ENCODE results near the gene DHRS7C.
"Not testable (repeated sequence)": the region's sequence is repeated elsewhere in the genome, so short reads cannot be mapped to it uniquely, and the experiment has no call there.

The DHRS7C gene

GRCh38 chr17:9792181-9792840, 919 bp upstream of the DHRS7C start:
- H3K27me3 Mint-ChIP-seq: peaks cover 6% of the 10 kb centered on the region
- no peaks in the 10 kb centered on the region for H3K9me3 Mint-ChIP-seq (ENCODE audit: low read depth)
- no peaks in the 10 kb centered on the region for H3K36me3 Mint-ChIP-seq
- H3K4me3 Mint-ChIP-seq: no peak overlapping the region
- no peak overlapping the region for H3K27ac Mint-ChIP-seq
- H3K4me1 Mint-ChIP-seq (ENCODE audit: low read depth): no peaks in the 10 kb centered on the region

GRCh38 chr17:9790316-9790715, 1.1 kb downstream of the DHRS7C start:
- H3K4me1 Mint-ChIP-seq (ENCODE audit: low read depth): no peaks in the 10 kb centered on the region
- H3K4me3 Mint-ChIP-seq: no peak overlapping the region
- H3K36me3 Mint-ChIP-seq: no peaks in the 10 kb centered on the region
- peaks cover 3% of the 10 kb centered on the region for H3K27me3 Mint-ChIP-seq
- no peak overlapping the region for H3K27ac Mint-ChIP-seq
- H3K9me3 Mint-ChIP-seq (ENCODE audit: low read depth): no peaks in the 10 kb centered on the region

- Mint-ChIP-seq H3K9me3 (ENCODE audit: low read depth) (no peaks in the 10 kb centered on the region), H3K4me1 (ENCODE audit: low read depth) (no peaks in the 10 kb centered on the region), H3K27me3 (peaks cover 3% of the 10 kb centered on the region), H3K4me3 (no peak overlapping the region), H3K27ac (no peak overlapping the region), H3K36me3 (no peaks in the 10 kb centered on the region)
Measured at GRCh38 chr17:9788601-9789000, 2.8 kb downstream of the DHRS7C start.

GRCh38 chr17:9784544-9784943, 6.8 kb downstream of the DHRS7C start:
- Mint-ChIP-seq H3K4me1 (ENCODE audit: low read depth) (no peaks in the 10 kb centered on the region), H3K4me3 (no peak overlapping the region)

DNA sequence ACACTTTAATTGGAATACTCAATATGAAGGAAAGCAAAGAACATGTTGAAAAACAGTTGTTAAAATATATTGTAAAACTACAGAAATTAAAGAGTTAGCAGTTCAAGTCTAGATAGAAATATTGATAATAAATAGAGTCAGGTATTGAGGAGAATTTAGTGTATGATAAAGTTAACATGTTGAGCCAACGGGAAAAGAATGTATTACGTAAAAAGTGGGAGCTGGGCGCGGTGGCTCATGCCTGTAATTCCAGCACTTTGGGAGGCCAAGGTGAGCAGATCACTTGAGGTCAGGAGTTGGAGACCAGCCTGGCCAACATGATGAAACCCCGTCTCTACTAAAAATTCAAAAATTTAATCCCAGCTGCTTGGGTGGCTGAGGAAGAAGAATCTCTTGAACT, 7.9 kb downstream of the DHRS7C start:
- H3K4me3 Mint-ChIP-seq; H3K9me3 Mint-ChIP-seq (ENCODE audit: low read depth); H3K27ac Mint-ChIP-seq; H3K27me3 Mint-ChIP-seq; H3K36me3 Mint-ChIP-seq; H3K4me1 Mint-ChIP-seq (ENCODE audit: low read depth): not testable (repeated sequence)

More at GRCh38 chr17:9784544-9784943, 6.8 kb downstream of the DHRS7C start:
- Mint-ChIP-seq H3K27me3 (peaks cover 10% of the 10 kb centered on the region), H3K27ac (no peak overlapping the region), H3K36me3 (no peaks in the 10 kb centered on the region), H3K9me3 (ENCODE audit: low read depth) (no peaks in the 10 kb centered on the region)

- H3K27me3 Mint-ChIP-seq: peaks cover 7% of the 10 kb centered on the region
- no peaks in the 10 kb centered on the region for H3K36me3 Mint-ChIP-seq
- no peaks in the 10 kb centered on the region for H3K4me1 Mint-ChIP-seq (ENCODE audit: low read depth)
- H3K9me3 Mint-ChIP-seq (ENCODE audit: low read depth): no peaks in the 10 kb centered on the region
- no peak overlapping the region for H3K4me3 Mint-ChIP-seq
- no peak overlapping the region for H3K27ac Mint-ChIP-seq
Measured at GRCh38 chr17:9783050-9783449, 8.3 kb downstream of the DHRS7C start.

GRCh38 chr17:9780552-9780951, 10.8 kb downstream of the DHRS7C start:
- H3K27ac Mint-ChIP-seq: no peak overlapping the region
- no peaks in the 10 kb centered on the region for H3K9me3 Mint-ChIP-seq (ENCODE audit: low read depth)
- H3K36me3 Mint-ChIP-seq: no peaks in the 10 kb centered on the region
- H3K27me3 Mint-ChIP-seq: peaks cover 13% of the 10 kb centered on the region
- no peak overlapping the region for H3K4me3 Mint-ChIP-seq
- H3K4me1 Mint-ChIP-seq (ENCODE audit: low read depth): no peaks in the 10 kb centered on the region

DNA sequence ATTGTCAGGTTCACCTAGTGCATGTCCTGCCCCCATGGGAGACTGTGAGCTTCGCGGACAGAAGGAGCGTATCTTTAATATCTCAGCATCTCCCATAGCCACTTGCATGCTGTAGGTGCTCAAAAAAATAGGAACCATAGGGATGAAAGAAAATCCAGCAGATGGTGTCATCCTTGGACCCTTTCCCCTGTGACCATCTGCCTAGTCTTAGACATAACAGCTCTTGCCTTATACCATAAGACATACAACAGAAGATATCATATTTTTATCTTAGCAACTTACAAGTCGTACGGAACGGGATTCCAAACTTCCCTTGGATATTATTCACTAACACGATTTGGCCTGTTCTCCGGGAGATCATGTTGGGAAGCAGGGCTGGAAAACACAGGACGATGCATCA, 14.5 kb downstream of the DHRS7C start:
- no peak overlapping the region for H3K27ac Mint-ChIP-seq
- H3K4me3 Mint-ChIP-seq: no peak overlapping the region
- no peaks in the 10 kb centered on the region for H3K4me1 Mint-ChIP-seq (ENCODE audit: low read depth)
- H3K36me3 Mint-ChIP-seq: no peaks in the 10 kb centered on the region
- H3K9me3 Mint-ChIP-seq (ENCODE audit: low read depth): no peaks in the 10 kb centered on the region
- peaks cover 6% of the 10 kb centered on the region for H3K27me3 Mint-ChIP-seq

DNA sequence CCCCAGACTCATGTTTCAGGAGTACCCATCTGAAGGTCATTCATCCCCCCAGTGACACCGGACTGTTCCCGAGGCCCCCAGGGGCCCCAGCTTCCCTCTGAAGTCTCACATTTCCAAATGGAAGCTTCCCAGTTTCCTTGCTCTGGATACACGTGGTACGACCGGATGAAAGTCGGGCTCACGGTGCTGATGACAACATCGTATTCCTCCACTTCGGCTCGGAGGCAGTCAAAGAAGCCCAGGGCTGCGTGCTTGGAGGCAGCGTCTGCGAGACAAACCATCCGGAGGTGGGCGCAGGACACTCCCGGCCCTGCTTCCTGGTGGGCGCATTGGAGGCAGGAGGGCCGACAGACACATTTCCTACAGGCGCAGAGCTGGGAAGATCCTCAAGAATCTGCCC, 18.7 kb downstream of the DHRS7C start:
- no peaks in the 10 kb centered on the region for H3K9me3 Mint-ChIP-seq (ENCODE audit: low read depth)
- H3K27me3 Mint-ChIP-seq: peaks cover 5% of the 10 kb centered on the region
- no peaks in the 10 kb centered on the region for H3K4me1 Mint-ChIP-seq (ENCODE audit: low read depth)
- no peak overlapping the region for H3K27ac Mint-ChIP-seq
- H3K4me3 Mint-ChIP-seq: no peak overlapping the region
- H3K36me3 Mint-ChIP-seq: no peaks in the 10 kb centered on the region

DNA sequence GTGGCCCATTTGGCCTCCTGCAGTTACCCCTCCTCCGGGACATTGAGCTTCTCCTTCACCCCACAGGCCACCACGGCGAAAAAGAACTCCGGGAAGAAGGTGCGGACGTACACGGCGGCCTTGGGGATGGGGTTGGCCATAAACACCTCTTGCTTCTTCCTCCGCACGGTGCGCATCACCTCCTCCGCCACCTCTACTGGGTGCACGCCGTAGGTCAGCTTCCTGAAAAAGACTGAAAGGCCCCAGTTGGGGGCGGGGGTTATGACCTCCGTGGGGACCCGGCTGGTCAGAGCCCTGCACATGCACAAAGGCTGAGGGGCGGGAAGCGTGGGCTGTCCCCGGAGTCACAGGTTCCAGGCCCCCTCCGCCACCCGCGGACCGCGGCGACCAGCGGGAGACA, 19.9 kb downstream of the DHRS7C start:
- Mint-ChIP-seq H3K36me3 (no peaks in the 10 kb centered on the region), H3K27ac (no peak overlapping the region), H3K4me1 (ENCODE audit: low read depth) (no peaks in the 10 kb centered on the region), H3K9me3 (ENCODE audit: low read depth) (no peaks in the 10 kb centered on the region), H3K4me3 (no peak overlapping the region), H3K27me3 (peaks cover 2% of the 10 kb centered on the region)

GRCh38 chr17:9769036-9769695, 22.2 kb downstream of the DHRS7C start:
- no peaks in the 10 kb centered on the region for H3K36me3 Mint-ChIP-seq
- no peak overlapping the region for H3K4me3 Mint-ChIP-seq
- H3K27me3 Mint-ChIP-seq: peaks cover 2% of the 10 kb centered on the region
- no peaks in the 10 kb centered on the region for H3K4me1 Mint-ChIP-seq (ENCODE audit: low read depth)
- H3K9me3 Mint-ChIP-seq (ENCODE audit: low read depth): no peaks in the 10 kb centered on the region
- H3K27ac Mint-ChIP-seq: no peak overlapping the region

GRCh38 chr17:9768381-9768934, 22.9 kb downstream of the DHRS7C start:
- no peak overlapping the region for H3K27ac Mint-ChIP-seq
- no peaks in the 10 kb centered on the region for H3K4me1 Mint-ChIP-seq (ENCODE audit: low read depth)
- no peaks in the 10 kb centered on the region for H3K9me3 Mint-ChIP-seq (ENCODE audit: low read depth)
- peaks cover 5% of the 10 kb centered on the region for H3K27me3 Mint-ChIP-seq
- H3K36me3 Mint-ChIP-seq: no peaks in the 10 kb centered on the region
- H3K4me3 Mint-ChIP-seq: no peak overlapping the region

DNA sequence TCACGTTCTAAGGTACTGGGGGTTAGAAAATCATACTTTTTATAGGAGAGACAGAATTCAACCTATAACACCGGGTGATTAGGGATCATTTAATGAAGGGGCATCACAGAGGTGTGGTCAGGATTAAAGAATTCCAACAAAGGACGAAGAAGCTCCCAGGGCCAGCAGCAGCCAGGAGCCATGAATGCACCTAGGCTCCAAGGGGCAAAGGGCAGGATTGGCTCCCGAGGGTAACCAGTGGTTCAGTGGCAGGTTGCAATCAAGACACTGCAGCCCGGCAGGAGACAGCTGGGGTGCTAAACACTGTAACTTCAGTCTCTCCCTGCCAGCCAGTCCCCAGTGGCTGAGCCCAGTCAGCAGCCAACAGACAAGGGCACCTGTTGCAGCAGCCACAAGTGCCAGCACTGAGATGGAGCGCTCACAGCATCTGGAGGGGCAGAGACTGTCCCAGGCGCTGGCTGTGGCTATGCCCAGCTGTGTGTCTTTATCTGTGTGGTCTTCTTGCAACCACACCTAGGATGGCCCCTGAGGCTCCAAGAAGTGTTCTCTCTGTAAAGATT, 23.9 kb downstream of the DHRS7C start:
- Mint-ChIP-seq H3K27ac (no peak overlapping the region), H3K4me1 (ENCODE audit: low read depth) (no peaks in the 10 kb centered on the region), H3K36me3 (no peaks in the 10 kb centered on the region), H3K9me3 (ENCODE audit: low read depth) (no peaks in the 10 kb centered on the region), H3K27me3 (peaks cover 5% of the 10 kb centered on the region), H3K4me3 (no peak overlapping the region)

GRCh38 chr17:9766970-9767369, 24.4 kb downstream of the DHRS7C start:
- Mint-ChIP-seq H3K4me1 (ENCODE audit: low read depth) (no peaks in the 10 kb centered on the region), H3K27ac (no peak overlapping the region), H3K27me3 (peaks cover 5% of the 10 kb centered on the region), H3K9me3 (ENCODE audit: low read depth) (no peaks in the 10 kb centered on the region), H3K36me3 (no peaks in the 10 kb centered on the region), H3K4me3 (no peak overlapping the region)

DNA sequence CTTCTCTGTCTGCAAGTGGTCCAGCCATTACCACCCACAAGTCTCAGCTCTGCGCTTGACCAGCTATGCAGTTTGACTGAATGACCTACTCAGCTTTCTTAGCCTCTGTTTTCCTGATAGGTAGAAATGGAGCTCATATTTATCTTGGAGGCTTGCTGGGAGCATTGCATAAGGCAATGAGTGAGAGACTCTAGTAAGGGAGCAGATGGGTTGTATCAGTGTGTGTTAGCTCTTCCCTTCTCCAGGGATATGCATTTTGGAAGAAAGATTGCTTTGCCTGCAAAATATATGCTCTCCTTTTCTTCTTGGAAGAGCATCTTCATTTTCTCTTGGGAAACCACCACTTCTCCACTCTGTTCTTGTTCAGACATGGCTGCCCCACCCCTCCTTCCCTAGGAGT, 26.1 kb downstream of the DHRS7C start:
- Mint-ChIP-seq H3K4me3 (no peak overlapping the region), H3K4me1 (ENCODE audit: low read depth) (no peaks in the 10 kb centered on the region), H3K27ac (no peak overlapping the region), H3K36me3 (no peaks in the 10 kb centered on the region), H3K9me3 (ENCODE audit: low read depth) (no peaks in the 10 kb centered on the region), H3K27me3 (peaks cover 10% of the 10 kb centered on the region)
